ENCODE data around the gene ZNF862. TPM values are rescaled to one million over a fixed set of nuclear protein-coding genes. Genes with fewer than 3 reads are reported as not detected.

Gene ZNF862
- total RNA-seq, 1 donor from 2014 or later: 27.4 TPM

GRCh38 chr7:149862156-149862555 is 24.0 kb downstream of the ZNF862 start:
- Mint-ChIP-seq H3K27me3 (ENCODE audit: low read depth) (no peaks in the 10 kb centered on the region), H3K27ac (no peak overlapping the region), H3K4me1 (peaks cover 7% of the 10 kb centered on the region), H3K4me3 (no peak overlapping the region), H3K36me3 (peaks cover 17% of the 10 kb centered on the region), H3K9me3 (no peaks in the 10 kb centered on the region)
- TF ChIP-seq CTCF (IDR thresholded peaks at IDR 0.05; ENCODE audit: unreplicated experiment): no peak
- no peak for DNase-seq (ENCODE audit: low spot score in 2 of 2, unreplicated experiment in 2 of 2)

- no peak for DNase-seq (ENCODE audit: low spot score in 2 of 2, unreplicated experiment in 2 of 2)
- Mint-ChIP-seq H3K4me1 (peaks cover 9% of the 10 kb centered on the region), H3K27ac (no peak overlapping the region), H3K9me3 (no peaks in the 10 kb centered on the region), H3K27me3 (ENCODE audit: low read depth) (no peaks in the 10 kb centered on the region), H3K36me3 (peaks cover 17% of the 10 kb centered on the region), H3K4me3 (no peak overlapping the region)
- no peak for TF ChIP-seq CTCF (IDR thresholded peaks at IDR 0.05; ENCODE audit: unreplicated experiment)
These were observed 25.3 kb downstream of the ZNF862 start for GRCh38 chr7:149863500-149863899.

- H3K27ac Mint-ChIP-seq: no peak overlapping the region
- H3K4me1 Mint-ChIP-seq: peaks cover 9% of the 10 kb centered on the region
- no peaks in the 10 kb centered on the region for H3K9me3 Mint-ChIP-seq
These were observed 25.8 kb downstream of the ZNF862 start for GRCh38 chr7:149864023-149864422.

GRCh38 chr7:149864751-149865150 is 26.6 kb downstream of the ZNF862 start:
- Mint-ChIP-seq H3K27me3 (ENCODE audit: low read depth) (no peaks in the 10 kb centered on the region), H3K4me3 (no peak overlapping the region), H3K4me1 (peaks cover 9% of the 10 kb centered on the region), H3K36me3 (peaks cover 17% of the 10 kb centered on the region), H3K9me3 (no peaks in the 10 kb centered on the region), H3K27ac (no peak overlapping the region)
- no peak for TF ChIP-seq CTCF (IDR thresholded peaks at IDR 0.05; ENCODE audit: unreplicated experiment)
- no peak for DNase-seq (ENCODE audit: low spot score in 2 of 2, unreplicated experiment in 2 of 2)

More at GRCh38 chr7:149864023-149864422, 25.8 kb downstream of the ZNF862 start:
- no peak for TF ChIP-seq CTCF (IDR thresholded peaks at IDR 0.05; ENCODE audit: unreplicated experiment)
- Mint-ChIP-seq H3K36me3 (peaks cover 17% of the 10 kb centered on the region), H3K27me3 (ENCODE audit: low read depth) (no peaks in the 10 kb centered on the region), H3K4me3 (no peak overlapping the region)
- no peak for DNase-seq (ENCODE audit: low spot score in 2 of 2, unreplicated experiment in 2 of 2)

- no peak overlapping the region for H3K27ac Mint-ChIP-seq
- peaks cover 11% of the 10 kb centered on the region for H3K36me3 Mint-ChIP-seq
- peaks cover 9% of the 10 kb centered on the region for H3K4me1 Mint-ChIP-seq
- no peak for TF ChIP-seq CTCF (IDR thresholded peaks at IDR 0.05; ENCODE audit: unreplicated experiment)
- no peak for DNase-seq (ENCODE audit: low spot score in 2 of 2, unreplicated experiment in 2 of 2)
- H3K9me3 Mint-ChIP-seq: no peaks in the 10 kb centered on the region
- H3K4me3 Mint-ChIP-seq: no peak overlapping the region
- H3K27me3 Mint-ChIP-seq (ENCODE audit: low read depth): no peaks in the 10 kb centered on the region
These were observed 27.3 kb downstream of the ZNF862 start for GRCh38 chr7:149865437-149865836.
